Aorta (tissue), 5 donors: Measurements from ENCODE around the gene CALCOCO1. TPM values are rescaled to one million over a fixed set of nuclear protein-coding genes. Genes with fewer than 3 reads are reported as not detected.
A peak's percentile ranks its signal among the peaks of the same experiment; 100 is the strongest.

Experiments
- ATAC-seq: fragments of 200-7000 bp; cut with Tn5 transposase; one replicate; pipeline ENCODE4 v1.9.1; 2022; ENCODE audit warnings: moderate library complexity; ENCODE audit not compliant: low FRiP score
- DNase-seq, 2 donors: peaks; one replicate each; pipeline ENCODE4 v3.0.0-alpha.2; 2020
- H3K27ac ChIP-seq, 2 donors: one replicate each; pipeline ENCODE4 v1.5.1; 2013; ENCODE audit warnings: low read length in 2 of 2, mild to moderate bottlenecking in 2 of 2, moderate library complexity in 2 of 2, control low read depth in 1 of 2, inconsistent platforms in 1 of 2, low read depth in 1 of 2
- H3K27me3 ChIP-seq, 2 donors: one replicate each; pipeline ENCODE4 v1.6.1; 2013; ENCODE audit warnings: control low read depth in 1 of 2, low read length in 1 of 2, mild to moderate bottlenecking in 1 of 2, moderate library complexity in 1 of 2; ENCODE audit not compliant: insufficient read depth in 2 of 2, control insufficient read depth in 1 of 2
- H3K36me3 ChIP-seq, 2 donors: one replicate each; pipeline ENCODE4 v1.6.1; 2013; ENCODE audit warnings: control low read depth in 1 of 2, low read length in 1 of 2, mild to moderate bottlenecking in 1 of 2; ENCODE audit not compliant: insufficient read depth in 2 of 2, control insufficient read depth in 1 of 2
- H3K4me1 ChIP-seq, 2 donors: one replicate each; pipeline ENCODE4 v1.6.1; 2013; ENCODE audit warnings: low read length in 2 of 2, control low read depth in 1 of 2, mild to moderate bottlenecking in 1 of 2, moderate library complexity in 1 of 2; ENCODE audit not compliant: insufficient read depth in 2 of 2, control insufficient read depth in 1 of 2
- H3K4me3 ChIP-seq, 2 donors: one replicate each; pipeline ENCODE4 v1.5.1; 2013; ENCODE audit warnings: low read length in 2 of 2, control low read depth in 1 of 2, mild to moderate bottlenecking in 1 of 2
- H3K9me3 ChIP-seq: one replicate; pipeline ENCODE4 v1.6.1; 2013; ENCODE audit warnings: mild to moderate bottlenecking, low read length; ENCODE audit not compliant: control insufficient read depth
- WGBS, 2 donors: extraction: QIAGEN DNeasy Blood & Tissue Kit; methylation state at CpG; one replicate each; pipeline ENCODE4 v1.1.7; 2013; 5-methylcytosine and 5-hydroxymethylcytosine counted together
- intact Hi-C, 2 donors: fragments of 100-400 bp; cut with DNase I; formaldehyde crosslinking; loops; one replicate each; pipeline versions ENCODE4 v1.14.2 to v1.15.0; 2022
- polyA plus RNA-seq, 2 donors: library from polyadenylated mRNA; stranded (reverse); fragments of 200-250 nt; gene quantifications; one replicate each; pipeline ENCODE4 v1.2.3, GENCODE V29; 2013
- total RNA-seq, 2 donors: library from RNA; stranded (reverse); fragmentation: NEBNext Ultra II Directional; extraction: Animal tissue kit (Norgen Biotek cat#: 25700); gene quantifications; one replicate each; pipeline ENCODE4 v1.2.1, GENCODE V29; 2021
- donor health status: healthy with polysubstance abuse.
- donor health status: Bipolar disorder and iron deficiency.
- donor health status: DM: no; HTN: no; CAD: no.
- donor health status: DM: no; HTN: no; CAD: no.
- donor health status: DM: yes; HTN: yes; CAD: no.

CALCOCO1 gene
- total and polyA plus RNA-seq, 4 donors, result 88.5 to 299 (median 250) TPM

- DNase-seq (no peak), ATAC-seq (no peak)
- Histone ChIP-seq H3K4me3 (no peak overlapping the region), H3K9me3 (no peaks in the 10 kb centered on the region), H3K4me1 (no peaks in the 10 kb centered on the region), H3K27me3 (no peaks in the 10 kb centered on the region), H3K27ac (no peak overlapping the region), H3K36me3 (no peaks in the 10 kb centered on the region)
- intact Hi-C loops, result no loop called here
- WGBS, 2 donors, result 52 to 62% methylated on average over 18 to 22 of the region's 22 CpGs
Measured at GRCh38 chr12:53748072-53748840, 21.0 kb upstream of the CALCOCO1 start.

DNA sequence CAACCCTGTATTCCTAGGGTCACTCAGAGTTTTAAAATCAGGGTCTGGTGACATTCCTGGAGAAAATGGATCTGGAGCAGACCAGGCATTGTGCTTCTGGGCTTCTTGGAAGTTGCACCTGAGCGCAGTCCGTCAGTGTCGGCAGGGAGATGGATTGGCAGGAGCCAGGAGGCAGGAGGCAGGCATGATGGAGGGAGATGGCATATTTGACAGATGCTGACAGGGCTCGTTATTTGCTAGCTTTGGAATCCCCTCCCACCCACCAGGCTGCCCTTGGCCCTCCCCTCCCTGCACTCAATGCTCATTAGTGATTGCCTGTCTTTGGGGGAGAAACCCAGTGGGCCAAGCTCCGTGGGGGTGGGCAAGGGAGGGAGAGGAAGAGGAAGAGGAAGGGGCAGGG is 19.8 kb upstream of the CALCOCO1 start:
- Histone ChIP-seq H3K27ac (no peak overlapping the region), H3K4me1 (no peaks in the 10 kb centered on the region), H3K4me3 (no peak overlapping the region), H3K27me3 (no peaks in the 10 kb centered on the region), H3K9me3 (no peaks in the 10 kb centered on the region), H3K36me3 (no peaks in the 10 kb centered on the region)
- no peak for DNase-seq
- ATAC-seq, result no peak
- intact Hi-C loops, result no loop called here
- 30 to 39% methylated on average over 5 of the region's 5 CpGs for WGBS, 2 donors

DNA sequence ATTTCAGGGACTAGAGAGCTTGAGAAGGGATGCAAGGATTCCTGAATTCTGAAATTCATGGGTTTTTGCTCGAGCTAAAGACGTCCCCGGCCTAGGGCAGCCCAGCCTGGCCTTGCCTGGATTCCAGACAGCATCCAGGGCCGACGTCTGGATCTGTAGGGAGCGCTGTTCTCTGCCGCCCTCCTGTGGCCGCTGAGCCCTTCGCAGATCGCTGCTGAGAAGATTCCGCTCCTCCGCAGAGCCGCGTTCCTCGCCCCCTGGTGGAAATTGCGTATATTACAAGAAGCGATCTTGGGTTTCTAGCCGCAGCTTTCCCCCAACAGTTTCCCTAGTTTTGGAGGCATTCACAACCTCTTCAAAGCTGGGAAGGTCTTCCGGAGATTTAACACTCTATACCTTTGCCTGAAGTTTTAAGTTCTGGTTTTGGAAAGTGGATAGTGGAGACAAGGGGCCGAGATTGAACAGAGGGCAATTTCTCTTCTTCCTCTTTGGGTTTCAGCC is 19.4 kb upstream of the CALCOCO1 start:
- ATAC-seq (peak; percentile 94), DNase-seq (peak; percentile 96 to 99)
- Histone ChIP-seq H3K4me1 (no peaks in the 10 kb centered on the region), H3K4me3 (no peak overlapping the region), H3K36me3 (no peaks in the 10 kb centered on the region), H3K27ac (no peak overlapping the region), H3K9me3 (no peaks in the 10 kb centered on the region), H3K27me3 (no peaks in the 10 kb centered on the region)
- intact Hi-C loops, result loop anchor here (1.0 kb wide), 1 partner anchor 44 kb away; no protein-coding TSS in a partner anchor
- WGBS, 2 donors, result 0 to 1% methylated on average over 19 to 20 of the region's 20 CpGs

DNA sequence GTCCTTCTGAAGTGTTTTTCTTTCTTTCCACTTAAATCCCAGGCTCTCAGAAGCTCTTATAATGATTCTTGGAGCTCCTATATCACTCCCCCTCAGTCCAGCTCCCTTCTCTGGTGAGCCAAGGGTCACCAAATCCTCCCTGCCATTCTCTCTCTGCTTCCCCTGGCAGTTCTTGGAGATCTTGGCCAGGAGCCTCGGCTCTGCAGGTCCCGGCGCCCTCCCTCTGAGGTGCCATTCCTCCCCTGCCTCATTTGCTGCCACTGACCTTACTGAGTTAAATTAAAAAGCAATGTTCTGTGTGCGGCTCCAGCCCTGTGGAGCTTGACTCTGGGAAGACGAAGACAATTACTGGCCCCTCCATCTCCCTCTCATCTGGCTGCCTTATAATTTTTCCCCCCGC is 17.5 kb upstream of the CALCOCO1 start:
- DNase-seq (no peak), ATAC-seq (no peak)
- no peaks in the 10 kb centered on the region for H3K27me3 ChIP-seq
- no peak overlapping the region for H3K4me3 ChIP-seq
- 52 to 53% methylated on average over 6 of the region's 6 CpGs for WGBS, 2 donors
- no peaks in the 10 kb centered on the region for H3K9me3 ChIP-seq
- no peak overlapping the region for H3K27ac ChIP-seq
- intact Hi-C loops, result loop anchor here in 1 of 2 donors (5.0 kb wide), 1 partner anchor 202 kb away; no protein-coding TSS in a partner anchor
- H3K4me1 ChIP-seq, result no peaks in the 10 kb centered on the region
- H3K36me3 ChIP-seq, result no peaks in the 10 kb centered on the region

DNA sequence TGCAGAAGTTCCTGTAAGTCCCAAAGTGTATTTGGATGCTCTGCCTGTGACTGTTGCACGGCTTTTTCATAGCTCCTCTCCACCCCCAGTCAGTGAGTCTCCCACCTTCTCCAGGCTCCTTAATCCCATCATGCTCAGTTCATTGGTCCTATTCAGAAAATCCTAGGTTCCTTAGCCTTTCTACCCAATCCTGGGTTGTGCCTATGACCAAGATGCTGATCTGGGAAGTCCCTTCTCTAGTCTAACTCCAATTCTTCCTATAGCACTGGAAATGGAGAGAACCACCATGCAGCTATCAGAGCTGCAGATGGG is 16.8 kb upstream of the CALCOCO1 start:
- Histone ChIP-seq H3K27ac (no peak overlapping the region), H3K27me3 (no peaks in the 10 kb centered on the region), H3K4me3 (no peak overlapping the region), H3K4me1 (no peaks in the 10 kb centered on the region), H3K36me3 (no peaks in the 10 kb centered on the region), H3K9me3 (no peaks in the 10 kb centered on the region)
- ATAC-seq (no peak), DNase-seq (no peak)
- WGBS, 2 donors, result 94% methylated on average over 1 of the region's 1 CpG
- intact Hi-C loops, result loop anchor here in 1 of 2 donors (5.0 kb wide), 1 partner anchor 202 kb away; no protein-coding TSS in a partner anchor

- H3K9me3 ChIP-seq, result no peaks in the 10 kb centered on the region
- no peak for DNase-seq
- no peak overlapping the region for H3K27ac ChIP-seq
- no peaks in the 10 kb centered on the region for H3K36me3 ChIP-seq
- no peaks in the 10 kb centered on the region for H3K4me1 ChIP-seq
- intact Hi-C loops, result loop anchor here in 1 of 2 donors (1.0 to 5.0 kb wide), 2 partner anchors 42 to 201 kb away; no protein-coding TSS in a partner anchor
- WGBS, 2 donors, result 21 to 22% methylated on average over 15 to 16 of the region's 16 CpGs
- ATAC-seq, result peak; percentile 74
- H3K27me3 ChIP-seq, result no peaks in the 10 kb centered on the region
- H3K4me3 ChIP-seq, result no peak overlapping the region
Measured at GRCh38 chr12:53743266-53744129, 16.2 kb upstream of the CALCOCO1 start.

DNA sequence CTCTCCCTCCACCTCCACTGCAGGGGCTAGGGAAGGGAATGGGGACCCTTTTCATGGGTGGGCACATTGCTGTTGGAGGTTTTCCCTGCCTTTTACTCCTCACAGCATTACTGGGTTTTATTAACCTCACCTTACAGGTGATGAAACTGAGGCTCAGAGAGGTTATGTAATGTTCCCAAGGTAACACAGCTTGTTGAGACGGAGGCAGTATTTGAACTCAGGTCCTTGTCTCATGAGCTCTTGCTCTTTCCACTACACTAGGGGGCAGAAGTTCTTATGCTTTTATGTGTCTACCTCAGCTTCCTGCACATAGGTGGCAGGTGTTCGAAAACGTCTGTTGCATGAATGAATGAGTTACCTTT is 12.9 kb upstream of the CALCOCO1 start:
- ATAC-seq, result no peak
- Histone ChIP-seq H3K4me1 (no peaks in the 10 kb centered on the region), H3K27ac (no peak overlapping the region), H3K36me3 (no peaks in the 10 kb centered on the region), H3K4me3 (peak overlapping the region in 1 of 2 donors; percentile 32), H3K27me3 (no peaks in the 10 kb centered on the region), H3K9me3 (no peaks in the 10 kb centered on the region)
- DNase-seq, result no peak
- intact Hi-C loops, result loop anchor here in 1 of 2 donors (5.0 kb wide), 1 partner anchor 198 kb away; no protein-coding TSS in a partner anchor
- WGBS, 2 donors, result 70 to 74% methylated on average over 3 of the region's 3 CpGs

DNA sequence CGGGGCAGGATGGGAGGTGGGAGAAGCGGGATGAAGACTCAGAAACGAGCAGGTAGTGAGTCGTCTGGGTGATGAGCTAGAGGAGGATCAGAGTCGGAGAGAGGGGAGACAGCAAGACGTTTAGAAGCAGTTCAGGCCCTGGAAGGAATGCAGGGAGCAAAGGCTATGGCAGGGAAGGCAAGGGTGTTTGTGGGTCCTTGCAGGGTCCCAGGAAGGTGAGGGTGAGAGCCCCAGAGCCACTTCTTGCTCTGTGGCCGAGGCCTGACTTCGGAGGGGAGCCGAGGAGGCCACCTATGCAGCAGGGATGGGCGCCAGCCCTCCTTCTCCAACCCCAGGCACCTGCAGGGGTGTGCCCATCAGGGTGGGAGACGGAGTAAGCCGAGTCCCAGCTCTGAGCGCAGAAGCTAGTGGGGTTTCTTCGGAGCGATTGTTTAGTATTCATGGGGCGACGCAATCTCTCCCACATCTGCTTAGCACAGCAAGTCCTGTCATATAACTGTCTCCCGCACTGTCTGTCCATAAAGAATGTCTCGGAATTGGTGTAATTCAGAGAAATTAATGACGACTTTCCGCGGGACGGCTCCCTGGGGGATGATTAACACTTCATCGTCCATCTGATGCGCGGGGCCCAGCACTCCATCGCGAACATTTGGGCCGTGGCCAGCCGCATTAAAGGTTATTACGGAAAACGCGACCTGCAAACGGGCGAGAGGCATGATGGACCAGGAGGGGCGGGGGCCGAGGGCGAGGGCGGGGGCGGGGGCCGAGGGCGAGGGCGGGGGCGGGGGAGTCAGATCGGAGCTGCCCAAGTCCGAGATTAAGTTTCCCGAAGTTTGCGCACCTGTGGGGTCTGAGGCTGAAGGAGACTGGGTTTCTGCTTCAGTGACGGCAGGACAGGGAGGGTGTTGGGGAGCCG is 12.2 kb upstream of the CALCOCO1 start:
- 12 to 13% methylated on average over 42 to 50 of the region's 50 CpGs for WGBS, 2 donors
- Histone ChIP-seq H3K27me3 (no peaks in the 10 kb centered on the region), H3K9me3 (no peaks in the 10 kb centered on the region), H3K4me3 (peak overlapping the region in 1 of 2 donors; percentile 32), H3K27ac (no peak overlapping the region), H3K4me1 (no peaks in the 10 kb centered on the region), H3K36me3 (no peaks in the 10 kb centered on the region)
- intact Hi-C loops, result loop anchor here in 1 of 2 donors (5.0 kb wide), 1 partner anchor 197 kb away; no protein-coding TSS in a partner anchor
- no peak for DNase-seq
- no peak for ATAC-seq
